DND-41 (cell line): ENCODE data around the gene TAOK3.

Source experiments
- ATAC-seq: fragments of 200-7000 bp; cut with Tn5 transposase; 3 replicates; pipeline ENCODE4 v1.9.1; 2021; ENCODE audit warnings: low read depth; ENCODE audit not compliant: insufficient read depth
- DNase-seq: peaks from one replicate; pipeline ENCODE4 v3.0.0-alpha.2; 2020
- H2AFZ ChIP-seq: 2 replicates; pipeline ENCODE4 v1.6.0; 2012; ENCODE audit warnings: low read depth, low read length
- H3K27ac ChIP-seq: 2 replicates; pipeline ENCODE4 v1.5.1; 2012; ENCODE audit warnings: low read length, inconsistent platforms
- H3K27me3 ChIP-seq: fragments of 200-600 bp; sonication (generic); 2 replicates; pipeline ENCODE4 v1.6.0; 2012; ENCODE audit warnings: low read length, mild to moderate bottlenecking, inconsistent platforms; ENCODE audit not compliant: insufficient read depth, poor library complexity
- H3K36me3 ChIP-seq: 2 replicates; pipeline ENCODE4 v1.5.1; 2012; ENCODE audit warnings: low read length, inconsistent platforms; ENCODE audit not compliant: insufficient read depth
- H3K4me1 ChIP-seq: 2 replicates; pipeline ENCODE4 v1.5.1; 2012; ENCODE audit warnings: mild to moderate bottlenecking, low read length; ENCODE audit not compliant: insufficient read depth
- H3K4me2 ChIP-seq: 2 replicates; pipeline ENCODE4 v1.6.0; 2012; ENCODE audit warnings: mild to moderate bottlenecking, moderate library complexity, low read length, inconsistent platforms; ENCODE audit not compliant: insufficient read depth
- H3K4me3 ChIP-seq, 2 experiments: fragments of 200-600 bp in 1 of 2; shearing (Covaris generic) in 1 of 2; 2 replicates each; pipeline ENCODE4 v1.5.1; 2012 to 2016; ENCODE audit warnings: inconsistent platforms in 2 of 2, low read length in 2 of 2, mild to moderate bottlenecking in 2 of 2, low read depth in 1 of 2, moderate library complexity in 1 of 2
- H3K79me2 ChIP-seq: 2 replicates; pipeline ENCODE4 v1.6.0; 2012; ENCODE audit warnings: low read length, inconsistent platforms; ENCODE audit not compliant: insufficient read depth
- H3K9ac ChIP-seq: 2 replicates; pipeline ENCODE4 v1.6.0; 2012; ENCODE audit warnings: low read depth, mild to moderate bottlenecking, inconsistent platforms, low read length, moderate library complexity
- H3K9me3 ChIP-seq: 2 replicates; pipeline ENCODE4 v1.5.1; 2012; ENCODE audit warnings: low read length, moderate library complexity, mild to moderate bottlenecking, inconsistent platforms; ENCODE audit not compliant: insufficient read depth, severe bottlenecking
- H4K20me1 ChIP-seq: 2 replicates; pipeline ENCODE4 v1.6.0; 2012; ENCODE audit warnings: low read length; ENCODE audit not compliant: insufficient read depth
- CTCF ChIP-seq: IDR thresholded peaks from 2 replicates; pipeline ENCODE4 v1.5.1; 2012; ENCODE audit warnings: borderline replicate concordance, low read length, moderate library complexity, mild to moderate bottlenecking; ENCODE audit not compliant: poor library complexity, severe bottlenecking; ENCODE audit errors: extremely low read depth
- EZH2 ChIP-seq: IDR thresholded peaks from 3 replicates; pipeline ENCODE4 v1.6.1; 2012; ENCODE audit warnings: borderline replicate concordance, low read depth, mild to moderate bottlenecking, moderate library complexity, low read length, inconsistent platforms; ENCODE audit not compliant: severe bottlenecking

TAOK3 gene

GRCh38 chr12:118271770-118272417 lies 100.8 kb downstream of the TAOK3 start:
- Histone ChIP-seq H3K27ac (no peak overlapping the region), H3K79me2 (peaks cover 22% of the 10 kb centered on the region), H2AFZ (no peak overlapping the region), H4K20me1 (no peaks in the 10 kb centered on the region), H3K9me3 (no peaks in the 10 kb centered on the region), H3K27me3 (no peaks in the 10 kb centered on the region), H3K36me3 (no peaks in the 10 kb centered on the region), H3K4me1 (no peaks in the 10 kb centered on the region), H3K9ac (no peak overlapping the region), H3K4me3 (no peak overlapping the region), H3K4me2 (no peak overlapping the region)
- DNase-seq (no peak), ATAC-seq (no peak)
- TF ChIP-seq EZH2 = no peak

GRCh38 chr12:118271183-118271582 lies 101.5 kb downstream of the TAOK3 start:
- no peak overlapping the region for H3K4me2 ChIP-seq
- no peak overlapping the region for H3K27ac ChIP-seq
- no peaks in the 10 kb centered on the region for H3K36me3 ChIP-seq
- ATAC-seq (no peak), DNase-seq (no peak)
- no peaks in the 10 kb centered on the region for H3K9me3 ChIP-seq
- H4K20me1 ChIP-seq = no peaks in the 10 kb centered on the region
- peaks cover 22% of the 10 kb centered on the region for H3K79me2 ChIP-seq
- H3K9ac ChIP-seq = no peak overlapping the region
- TF ChIP-seq EZH2 (no peak), CTCF (no peak)
- no peaks in the 10 kb centered on the region for H3K27me3 ChIP-seq
- H3K4me3 ChIP-seq = no peak overlapping the region
- H2AFZ ChIP-seq = no peak overlapping the region
- H3K4me1 ChIP-seq = no peaks in the 10 kb centered on the region

- no peaks in the 10 kb centered on the region for H3K27me3 ChIP-seq
- H4K20me1 ChIP-seq = no peaks in the 10 kb centered on the region
- TF ChIP-seq EZH2 (no peak), CTCF (no peak)
- H3K9me3 ChIP-seq = no peaks in the 10 kb centered on the region
- H3K9ac ChIP-seq = no peak overlapping the region
- H3K4me3 ChIP-seq = no peak overlapping the region
- H3K4me1 ChIP-seq = no peaks in the 10 kb centered on the region
- H3K27ac ChIP-seq = no peak overlapping the region
- ATAC-seq = no peak
- no peak for DNase-seq
- no peak overlapping the region for H2AFZ ChIP-seq
- peaks cover 18% of the 10 kb centered on the region for H3K79me2 ChIP-seq
- H3K36me3 ChIP-seq = peaks cover 7% of the 10 kb centered on the region; the same call in 1 of the 2 replicates
- H3K4me2 ChIP-seq = no peak overlapping the region
These were observed 102.9 kb downstream of the TAOK3 start for GRCh38 chr12:118269806-118270205.

- Histone ChIP-seq H3K9ac (no peak overlapping the region), H3K4me2 (no peak overlapping the region), H3K79me2 (peaks cover 5% of the 10 kb centered on the region; the same call in 1 of the 2 replicates), H2AFZ (no peak overlapping the region), H3K27ac (no peak overlapping the region), H3K27me3 (no peaks in the 10 kb centered on the region), H4K20me1 (no peaks in the 10 kb centered on the region), H3K4me3 (no peak overlapping the region), H3K9me3 (no peaks in the 10 kb centered on the region), H3K4me1 (no peaks in the 10 kb centered on the region), H3K36me3 (peaks cover 44% of the 10 kb centered on the region)
- no peak for DNase-seq
- TF ChIP-seq EZH2 = no peak
- TF ChIP-seq CTCF = no peak
- no peak for ATAC-seq
These were observed 113.6 kb downstream of the TAOK3 start for GRCh38 chr12:118259079-118259478.
